Measurements from ENCODE around the gene SLC25A11.

SLC25A11 gene

GRCh38 chr17:4958102-4958501 lies 18.3 kb upstream of the SLC25A11 start:
- Histone ChIP-seq H3K27ac (ENCODE audit: poor library complexity, severe bottlenecking) (no peak overlapping the region), H3K36me3 (ENCODE audit: low read depth) (peaks cover 15% of the 10 kb centered on the region; the same call in 1 of the 2 replicates), H3K9me3 (ENCODE audit: severe bottlenecking) (no peaks in the 10 kb centered on the region), H3K4me1 (ENCODE audit: insufficient read depth, poor library complexity, severe bottlenecking) (peaks cover 8% of the 10 kb centered on the region), H3K4me3 (ENCODE audit: severe bottlenecking) (no peak overlapping the region), H3K27me3 (ENCODE audit: insufficient read depth, poor library complexity, severe bottlenecking) (no peaks in the 10 kb centered on the region)
- ATAC-seq (ENCODE audit: low read depth) (no peak), DNase-seq (ENCODE audit: low spot score) (no peak)
- TF ChIP-seq CTCF (IDR thresholded peaks at IDR 0.05; ENCODE audit: poor library complexity, severe bottlenecking), result no peak

DNA sequence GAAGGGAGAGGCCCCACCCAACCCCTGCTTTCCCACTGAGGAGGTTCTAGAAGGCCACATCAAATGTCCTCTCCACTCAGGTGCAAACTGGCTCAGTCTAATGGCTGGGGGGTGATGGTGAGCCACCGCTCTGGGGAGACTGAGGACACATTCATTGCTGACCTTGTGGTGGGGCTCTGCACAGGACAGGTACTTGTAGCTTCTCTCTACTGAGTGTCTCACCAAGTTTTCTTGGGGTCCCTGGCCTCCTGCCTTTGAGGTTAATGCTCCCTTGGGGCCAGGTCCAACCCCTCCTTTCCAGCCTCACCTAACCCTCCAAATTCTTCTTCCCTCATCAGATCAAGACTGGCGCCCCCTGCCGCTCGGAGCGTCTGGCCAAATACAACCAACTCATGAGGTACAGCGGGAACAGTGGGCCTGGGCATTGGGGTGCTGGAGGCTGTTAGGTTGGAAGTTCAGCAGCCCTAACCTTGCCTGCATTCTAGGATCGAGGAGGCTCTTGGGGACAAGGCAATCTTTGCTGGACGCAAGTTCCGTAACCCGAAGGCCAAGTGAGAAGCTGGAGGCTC lies 16.7 kb upstream of the SLC25A11 start:
- no peak for ATAC-seq (ENCODE audit: low read depth)
- no peak for TF ChIP-seq CTCF (IDR thresholded peaks at IDR 0.05; ENCODE audit: poor library complexity, severe bottlenecking)
- no peak for DNase-seq (ENCODE audit: low spot score)

DNA sequence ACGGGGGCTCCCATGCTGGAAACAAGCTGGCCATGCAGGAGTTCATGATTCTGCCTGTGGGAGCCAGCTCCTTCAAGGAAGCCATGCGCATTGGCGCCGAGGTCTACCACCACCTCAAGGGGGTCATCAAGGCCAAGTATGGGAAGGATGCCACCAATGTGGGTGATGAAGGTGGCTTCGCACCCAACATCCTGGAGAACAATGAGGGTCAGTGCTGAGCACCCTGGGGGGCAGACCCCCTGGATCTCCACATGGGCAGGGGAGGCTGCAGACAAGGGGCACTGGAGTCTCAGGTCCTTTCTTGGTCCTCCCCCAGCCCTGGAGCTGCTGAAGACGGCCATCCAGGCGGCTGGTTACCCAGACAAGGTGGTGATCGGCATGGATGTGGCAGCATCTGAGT lies 15.2 kb upstream of the SLC25A11 start:
- DNase-seq (ENCODE audit: low spot score), result no peak
- H3K27ac ChIP-seq (ENCODE audit: poor library complexity, severe bottlenecking), result no peak overlapping the region
- H3K27me3 ChIP-seq (ENCODE audit: insufficient read depth, poor library complexity, severe bottlenecking), result no peaks in the 10 kb centered on the region
- peaks cover 9% of the 10 kb centered on the region; the same call in 1 of the 2 replicates for H3K36me3 ChIP-seq (ENCODE audit: low read depth)
- TF ChIP-seq CTCF (IDR thresholded peaks at IDR 0.05; ENCODE audit: poor library complexity, severe bottlenecking), result no peak
- no peak for ATAC-seq (ENCODE audit: low read depth)
- no peak overlapping the region for H3K4me3 ChIP-seq (ENCODE audit: severe bottlenecking)
- peaks cover 8% of the 10 kb centered on the region for H3K4me1 ChIP-seq (ENCODE audit: insufficient read depth, poor library complexity, severe bottlenecking)
- no peaks in the 10 kb centered on the region for H3K9me3 ChIP-seq (ENCODE audit: severe bottlenecking)

More for the DNA sequence above, 16.7 kb upstream of the SLC25A11 start:
- H3K9me3 ChIP-seq (ENCODE audit: severe bottlenecking), result no peaks in the 10 kb centered on the region
- H3K27me3 ChIP-seq (ENCODE audit: insufficient read depth, poor library complexity, severe bottlenecking), result no peaks in the 10 kb centered on the region
- H3K27ac ChIP-seq (ENCODE audit: poor library complexity, severe bottlenecking), result no peak overlapping the region
- H3K4me1 ChIP-seq (ENCODE audit: insufficient read depth, poor library complexity, severe bottlenecking), result peaks cover 8% of the 10 kb centered on the region
- H3K36me3 ChIP-seq (ENCODE audit: low read depth), result peaks cover 15% of the 10 kb centered on the region; the same call in 1 of the 2 replicates
- no peak overlapping the region for H3K4me3 ChIP-seq (ENCODE audit: severe bottlenecking)

GRCh38 chr17:4953451-4953961 lies 13.7 kb upstream of the SLC25A11 start:
- peaks cover 8% of the 10 kb centered on the region for H3K4me1 ChIP-seq (ENCODE audit: insufficient read depth, poor library complexity, severe bottlenecking)
- TF ChIP-seq CTCF (IDR thresholded peaks at IDR 0.05; ENCODE audit: poor library complexity, severe bottlenecking), result no peak
- no peak overlapping the region for H3K27ac ChIP-seq (ENCODE audit: poor library complexity, severe bottlenecking)
- H3K36me3 ChIP-seq (ENCODE audit: low read depth), result no peaks in the 10 kb centered on the region
- H3K9me3 ChIP-seq (ENCODE audit: severe bottlenecking), result no peaks in the 10 kb centered on the region
- H3K27me3 ChIP-seq (ENCODE audit: insufficient read depth, poor library complexity, severe bottlenecking), result no peaks in the 10 kb centered on the region
- H3K4me3 ChIP-seq (ENCODE audit: severe bottlenecking), result no peak overlapping the region
- ATAC-seq (ENCODE audit: low read depth) (no peak), DNase-seq (ENCODE audit: low spot score) (no peak)

DNA sequence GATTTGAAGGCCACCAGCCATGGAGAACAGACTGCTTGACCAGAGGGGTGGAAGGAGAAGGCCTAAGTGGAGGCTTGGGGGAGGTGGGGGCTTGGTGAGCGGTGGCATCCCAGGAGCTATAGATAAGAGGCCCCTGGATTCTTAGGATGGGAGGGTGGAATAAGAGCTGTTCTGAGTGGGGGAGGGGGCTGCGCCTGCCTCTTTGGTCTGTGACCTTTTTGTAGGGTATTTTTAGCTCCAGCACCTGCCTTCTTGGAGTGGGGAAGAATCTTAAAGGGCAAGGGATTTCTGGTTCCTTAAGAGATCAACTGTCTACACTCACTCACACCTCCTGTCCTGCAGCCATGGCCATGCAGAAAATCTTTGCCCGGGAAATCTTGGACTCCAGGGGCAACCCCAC lies 11.6 kb upstream of the SLC25A11 start:
- no peak for ATAC-seq (ENCODE audit: low read depth)
- H3K4me1 ChIP-seq (ENCODE audit: insufficient read depth, poor library complexity, severe bottlenecking), result peaks cover 8% of the 10 kb centered on the region
- DNase-seq (ENCODE audit: low spot score), result no peak
- peak overlapping the region; percentile 99 for H3K27ac ChIP-seq (ENCODE audit: poor library complexity, severe bottlenecking)
- no peaks in the 10 kb centered on the region for H3K27me3 ChIP-seq (ENCODE audit: insufficient read depth, poor library complexity, severe bottlenecking)
- H3K9me3 ChIP-seq (ENCODE audit: severe bottlenecking), result no peaks in the 10 kb centered on the region
- TF ChIP-seq CTCF (IDR thresholded peaks at IDR 0.05; ENCODE audit: poor library complexity, severe bottlenecking), result no peak
- no peak overlapping the region for H3K4me3 ChIP-seq (ENCODE audit: severe bottlenecking)
- H3K36me3 ChIP-seq (ENCODE audit: low read depth), result peaks cover 15% of the 10 kb centered on the region

All from RWPE2 (cell line).